Stimulated activated effector memory CD8-positive, alpha-beta T cell treated with anti-CD3 and anti-CD28 coated beads, Interleukin-12 subunit alpha, Interleukin-12 subunit beta, amount 100 ng/mL, for 72 hours (primary cell): ENCODE measurements around the gene CNTNAP2.

ENCODE experiments used
- ATAC-seq: fragments of 150-1000 bp; cut with Tn5 transposase; 2 replicates; pipeline ENCODE4 v1.10.0; 2021
- DNase-seq, 2 donors: peaks; one replicate each; pipeline ENCODE4 v3.0.0; 2021 to 2022; ENCODE audit warnings: low spot score in 2 of 2
- H3K27ac Mint-ChIP-seq: one replicate; pipeline ENCODE4 v1.8.0; 2022; ENCODE audit warnings: mild to moderate bottlenecking, mixed read lengths
- H3K36me3 Mint-ChIP-seq: one replicate; pipeline ENCODE4 v1.8.0; 2022; ENCODE audit warnings: mild to moderate bottlenecking, mixed read lengths
- H3K4me1 Mint-ChIP-seq: one replicate; pipeline ENCODE4 v1.8.0; 2022; ENCODE audit warnings: mixed read lengths
- H3K4me3 Mint-ChIP-seq: one replicate; pipeline ENCODE4 v1.8.0; 2022; ENCODE audit warnings: mild to moderate bottlenecking, mixed read lengths
- H3K9me3 Mint-ChIP-seq: one replicate; pipeline ENCODE4 v1.8.0; 2022; ENCODE audit warnings: mixed read lengths

The CNTNAP2 gene

DNA sequence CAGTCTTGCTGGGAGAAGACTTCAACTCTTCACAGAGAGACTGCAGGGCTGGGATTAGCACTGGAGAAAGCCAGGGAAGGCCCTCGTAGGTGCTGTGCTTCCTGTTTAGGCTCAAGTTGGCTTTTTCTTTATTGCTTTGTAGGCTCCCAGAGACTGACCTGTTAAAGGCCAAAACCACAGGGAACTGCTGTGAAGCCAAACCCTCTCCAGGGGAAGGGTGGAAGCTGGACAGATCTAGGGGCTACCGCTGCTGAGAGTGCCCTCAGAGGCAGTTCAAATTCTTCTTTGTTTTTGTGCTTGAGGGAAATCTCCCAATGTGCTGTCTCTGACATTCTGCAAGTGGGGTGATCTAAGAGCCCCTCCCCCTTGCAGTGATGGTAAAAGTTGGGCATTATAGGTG, 198.4 kb downstream of the CNTNAP2 start:
- no peaks in the 10 kb centered on the region for H3K4me1 Mint-ChIP-seq
- no peak overlapping the region for H3K4me3 Mint-ChIP-seq
- peaks cover 11% of the 10 kb centered on the region for H3K9me3 Mint-ChIP-seq
- ATAC-seq (no peak), DNase-seq (no peak)
- H3K36me3 Mint-ChIP-seq: no peaks in the 10 kb centered on the region
- H3K27ac Mint-ChIP-seq: no peak overlapping the region

- no peak for DNase-seq
- Mint-ChIP-seq H3K36me3 (no peaks in the 10 kb centered on the region), H3K4me3 (no peak overlapping the region), H3K4me1 (no peaks in the 10 kb centered on the region), H3K27ac (no peak overlapping the region), H3K9me3 (peaks cover 5% of the 10 kb centered on the region)
- ATAC-seq: no peak
These were observed 203.0 kb downstream of the CNTNAP2 start for GRCh38 chr7:146319629-146320028.

DNA sequence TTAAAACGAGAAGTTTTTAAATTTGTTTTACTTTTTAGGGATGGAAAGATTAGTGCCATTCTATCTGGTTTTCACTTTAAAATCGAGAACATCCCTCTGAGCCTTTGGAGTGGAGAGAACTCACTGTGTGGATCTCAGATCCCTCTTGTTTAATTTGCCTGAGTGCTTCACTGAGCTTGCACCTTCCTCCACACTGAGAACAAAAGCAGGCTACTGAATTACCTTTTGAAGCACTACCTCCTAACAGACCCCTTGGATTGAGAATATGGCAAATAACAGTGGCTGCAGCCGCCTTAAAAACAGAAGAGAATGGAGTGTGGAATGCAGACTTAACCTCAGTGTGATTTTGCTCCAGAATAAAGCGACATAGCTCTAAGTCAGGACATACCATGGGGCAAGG, 204.7 kb downstream of the CNTNAP2 start:
- H3K9me3 Mint-ChIP-seq: peaks cover 10% of the 10 kb centered on the region
- DNase-seq (no peak), ATAC-seq (no peak)
- H3K4me1 Mint-ChIP-seq: no peaks in the 10 kb centered on the region
- no peak overlapping the region for H3K4me3 Mint-ChIP-seq
- no peaks in the 10 kb centered on the region for H3K36me3 Mint-ChIP-seq
- H3K27ac Mint-ChIP-seq: no peak overlapping the region

- H3K9me3 Mint-ChIP-seq: peaks cover 18% of the 10 kb centered on the region
- H3K36me3 Mint-ChIP-seq: no peaks in the 10 kb centered on the region
These were observed 214.8 kb downstream of the CNTNAP2 start for GRCh38 chr7:146331369-146331768.

DNA sequence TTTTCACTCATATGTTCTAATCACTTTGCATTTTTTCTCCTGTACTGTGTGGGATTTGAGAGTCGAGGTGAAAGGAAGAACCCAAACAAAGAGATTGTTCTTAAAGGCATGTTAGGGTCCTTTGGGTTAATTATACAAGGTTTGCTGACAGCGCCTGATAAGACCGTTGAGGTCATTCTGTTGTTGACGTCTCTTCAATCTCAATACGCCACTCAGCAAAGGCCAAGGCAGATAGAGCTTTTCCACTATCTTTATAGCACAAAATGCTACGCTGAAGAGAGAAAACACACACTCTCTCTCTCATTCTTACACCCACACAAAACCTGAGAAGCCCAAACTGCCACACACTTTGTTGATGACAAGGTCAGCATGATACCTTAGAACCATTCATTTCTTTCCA, 228.7 kb downstream of the CNTNAP2 start:
- no peak for ATAC-seq
- Mint-ChIP-seq H3K27ac (no peak overlapping the region), H3K4me1 (no peaks in the 10 kb centered on the region), H3K9me3 (peaks cover 9% of the 10 kb centered on the region), H3K4me3 (no peak overlapping the region), H3K36me3 (peaks cover 6% of the 10 kb centered on the region)
- DNase-seq: no peak

More at GRCh38 chr7:146331369-146331768, 214.8 kb downstream of the CNTNAP2 start:
- no peak for ATAC-seq
- no peak for DNase-seq
- no peak overlapping the region for H3K27ac Mint-ChIP-seq
- H3K4me3 Mint-ChIP-seq: no peak overlapping the region
- H3K4me1 Mint-ChIP-seq: no peaks in the 10 kb centered on the region

- Mint-ChIP-seq H3K4me1 (no peaks in the 10 kb centered on the region), H3K9me3 (peaks cover 9% of the 10 kb centered on the region), H3K36me3 (peaks cover 6% of the 10 kb centered on the region), H3K4me3 (no peak overlapping the region), H3K27ac (no peak overlapping the region)
- DNase-seq: no peak
- no peak for ATAC-seq
These were observed 229.5 kb downstream of the CNTNAP2 start for GRCh38 chr7:146346096-146346495.

GRCh38 chr7:146355216-146355615, 238.6 kb downstream of the CNTNAP2 start:
- no peaks in the 10 kb centered on the region for H3K36me3 Mint-ChIP-seq
- peaks cover 8% of the 10 kb centered on the region for H3K9me3 Mint-ChIP-seq
- no peaks in the 10 kb centered on the region for H3K4me1 Mint-ChIP-seq
- H3K4me3 Mint-ChIP-seq: no peak overlapping the region
- ATAC-seq (no peak), DNase-seq (no peak)
- no peak overlapping the region for H3K27ac Mint-ChIP-seq

DNA sequence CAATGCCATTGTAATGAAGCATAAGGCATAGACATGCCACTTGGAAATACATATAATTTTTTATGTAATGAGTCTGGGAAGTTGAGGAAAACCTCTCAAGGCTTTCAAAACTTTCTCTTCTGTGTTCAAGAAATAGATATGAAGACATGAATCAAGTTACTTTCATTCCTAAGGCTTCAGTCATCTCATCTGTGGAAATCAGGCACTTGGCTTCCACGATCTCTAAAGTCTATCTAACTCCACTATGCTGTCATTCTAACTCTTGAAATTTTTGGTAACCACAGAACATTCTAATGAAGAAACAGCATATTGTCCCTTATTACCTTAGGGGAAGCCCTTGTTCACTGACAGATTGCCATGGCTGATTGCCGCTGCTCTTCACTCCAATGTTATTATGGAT, 242.6 kb downstream of the CNTNAP2 start:
- Mint-ChIP-seq H3K4me3 (no peak overlapping the region), H3K36me3 (no peaks in the 10 kb centered on the region), H3K27ac (no peak overlapping the region), H3K4me1 (no peaks in the 10 kb centered on the region), H3K9me3 (peaks cover 10% of the 10 kb centered on the region)
- no peak for ATAC-seq
- no peak for DNase-seq

GRCh38 chr7:146366938-146367337, 250.3 kb downstream of the CNTNAP2 start:
- no peak overlapping the region for H3K27ac Mint-ChIP-seq
- DNase-seq (no peak), ATAC-seq (no peak)
- H3K4me1 Mint-ChIP-seq: no peaks in the 10 kb centered on the region
- no peak overlapping the region for H3K4me3 Mint-ChIP-seq
- H3K36me3 Mint-ChIP-seq: no peaks in the 10 kb centered on the region
- H3K9me3 Mint-ChIP-seq: peaks cover 10% of the 10 kb centered on the region

DNA sequence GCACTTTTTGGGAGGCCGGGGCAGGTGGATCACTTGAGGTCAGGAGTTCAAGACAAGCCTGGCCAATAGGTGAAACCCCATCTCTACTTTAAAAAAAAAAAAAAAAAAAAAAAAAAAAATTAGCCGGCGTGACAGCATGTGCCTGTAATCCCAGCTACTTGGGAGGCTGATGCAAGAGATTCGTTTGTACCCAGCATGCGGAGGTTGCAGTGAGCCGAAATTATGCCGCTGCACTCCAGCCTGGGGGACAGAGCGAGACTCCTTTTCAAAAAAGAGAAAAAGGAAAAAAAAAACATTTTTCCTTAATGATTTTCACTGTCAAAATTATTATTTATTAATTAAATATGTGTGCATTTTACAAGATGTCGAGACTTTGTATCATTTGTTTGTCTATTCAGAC, 253.6 kb downstream of the CNTNAP2 start:
- no peak overlapping the region for H3K4me3 Mint-ChIP-seq
- H3K27ac Mint-ChIP-seq: no peak overlapping the region
- ATAC-seq (no peak), DNase-seq (no peak)
- no peaks in the 10 kb centered on the region for H3K4me1 Mint-ChIP-seq
- H3K9me3 Mint-ChIP-seq: peaks cover 20% of the 10 kb centered on the region
- H3K36me3 Mint-ChIP-seq: no peaks in the 10 kb centered on the region

- Mint-ChIP-seq H3K27ac (no peak overlapping the region), H3K4me3 (no peak overlapping the region), H3K4me1 (no peaks in the 10 kb centered on the region)
These were observed 258.6 kb downstream of the CNTNAP2 start for GRCh38 chr7:146375170-146375569.

GRCh38 chr7:146378196-146378595, 261.6 kb downstream of the CNTNAP2 start:
- ATAC-seq (no peak), DNase-seq (no peak)
- H3K4me3 Mint-ChIP-seq: no peak overlapping the region
- no peaks in the 10 kb centered on the region for H3K36me3 Mint-ChIP-seq
- no peaks in the 10 kb centered on the region for H3K4me1 Mint-ChIP-seq
- H3K9me3 Mint-ChIP-seq: peaks cover 26% of the 10 kb centered on the region
- H3K27ac Mint-ChIP-seq: no peak overlapping the region

More at GRCh38 chr7:146375170-146375569, 258.6 kb downstream of the CNTNAP2 start:
- Mint-ChIP-seq H3K9me3 (peaks cover 27% of the 10 kb centered on the region), H3K36me3 (no peaks in the 10 kb centered on the region)
- no peak for DNase-seq
- no peak for ATAC-seq

DNA sequence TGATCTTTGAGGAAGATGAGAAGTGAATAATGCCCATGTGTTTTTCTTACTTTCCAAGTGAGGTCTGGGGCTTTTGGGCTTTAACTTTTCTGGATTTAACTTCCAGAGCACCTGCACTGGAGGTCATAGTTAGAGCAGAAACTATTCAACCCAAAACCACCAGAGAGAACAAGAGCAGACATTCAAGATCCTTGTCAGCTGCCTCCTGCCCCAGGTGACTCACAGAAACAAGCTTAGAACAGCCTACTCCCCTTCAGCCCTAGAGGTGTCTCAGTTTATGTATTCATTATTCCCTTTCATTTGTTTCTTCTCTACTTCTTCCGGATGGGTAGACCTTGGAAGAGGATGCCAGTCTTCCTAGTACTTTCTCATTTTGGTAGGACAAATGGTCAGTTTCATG, 270.5 kb downstream of the CNTNAP2 start:
- no peak for DNase-seq
- H3K27ac Mint-ChIP-seq: no peak overlapping the region
- H3K36me3 Mint-ChIP-seq: no peaks in the 10 kb centered on the region
- peaks cover 9% of the 10 kb centered on the region for H3K9me3 Mint-ChIP-seq
- H3K4me1 Mint-ChIP-seq: no peaks in the 10 kb centered on the region
- no peak overlapping the region for H3K4me3 Mint-ChIP-seq
- ATAC-seq: no peak

DNA sequence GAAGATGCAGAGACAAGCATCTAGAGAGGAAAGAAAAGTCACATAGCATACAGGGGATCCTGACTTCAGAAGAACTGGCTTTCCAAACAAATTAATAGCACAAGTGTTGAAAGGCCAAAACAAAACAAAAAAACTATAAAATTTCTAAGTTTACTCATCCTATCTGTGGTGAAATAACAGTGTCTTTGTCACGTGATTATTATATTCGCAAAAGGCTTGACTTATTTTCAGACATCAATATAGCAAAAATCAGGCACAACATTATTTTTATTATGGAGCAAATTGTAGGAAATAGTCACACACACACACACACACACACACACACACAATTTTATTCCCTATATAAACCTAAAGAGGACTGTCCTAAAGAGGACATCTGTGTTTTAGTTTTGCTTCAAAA, 272.3 kb downstream of the CNTNAP2 start:
- Mint-ChIP-seq H3K4me1 (no peaks in the 10 kb centered on the region), H3K9me3 (peaks cover 14% of the 10 kb centered on the region), H3K36me3 (no peaks in the 10 kb centered on the region), H3K4me3 (no peak overlapping the region), H3K27ac (no peak overlapping the region)
- ATAC-seq: no peak
- no peak for DNase-seq

DNA sequence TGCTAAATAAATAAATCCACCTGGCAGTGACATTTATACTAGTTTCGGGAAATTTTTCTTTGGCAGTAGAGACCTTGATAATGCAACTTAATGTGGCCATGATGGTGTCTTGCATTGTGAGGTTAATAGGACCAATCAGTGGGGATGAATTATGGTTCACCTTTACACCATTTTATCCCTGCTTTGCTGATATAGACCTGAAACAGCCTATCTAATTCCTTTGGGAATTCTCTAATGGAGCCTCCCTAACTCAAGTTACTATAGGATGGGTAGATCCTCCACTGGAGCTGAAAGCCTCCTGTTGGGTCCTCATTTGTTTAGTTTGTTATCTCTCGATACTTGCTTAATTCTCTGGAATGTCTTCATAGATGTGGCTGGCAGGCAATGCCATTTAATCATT, 276.7 kb downstream of the CNTNAP2 start:
- Mint-ChIP-seq H3K4me3 (no peak overlapping the region), H3K4me1 (no peaks in the 10 kb centered on the region), H3K36me3 (no peaks in the 10 kb centered on the region), H3K9me3 (peaks cover 24% of the 10 kb centered on the region), H3K27ac (no peak overlapping the region)
- DNase-seq (no peak), ATAC-seq (no peak)

GRCh38 chr7:146397141-146397540, 280.5 kb downstream of the CNTNAP2 start:
- Mint-ChIP-seq H3K4me3 (no peak overlapping the region), H3K9me3 (peaks cover 20% of the 10 kb centered on the region), H3K27ac (no peak overlapping the region), H3K36me3 (no peaks in the 10 kb centered on the region), H3K4me1 (no peaks in the 10 kb centered on the region)
- no peak for ATAC-seq
- no peak for DNase-seq

- ATAC-seq: no peak
- no peaks in the 10 kb centered on the region for H3K4me1 Mint-ChIP-seq
- H3K27ac Mint-ChIP-seq: no peak overlapping the region
- no peaks in the 10 kb centered on the region for H3K36me3 Mint-ChIP-seq
- H3K9me3 Mint-ChIP-seq: peaks cover 16% of the 10 kb centered on the region
- no peak for DNase-seq
- H3K4me3 Mint-ChIP-seq: no peak overlapping the region
These were observed 285.3 kb downstream of the CNTNAP2 start for GRCh38 chr7:146401939-146402338.
